Measurements from ENCODE around the gene SAMD13.

Gene SAMD13

GRCh38 chr1:84265867-84266266 is 35.6 kb upstream of the SAMD13 start:
- Histone ChIP-seq H3K36me3 (ENCODE audit: control insufficient read depth, insufficient read depth, low read length) (no peaks in the 10 kb centered on the region), H3K4me3 (ENCODE audit: extremely low read depth, insufficient read depth, low read length, poor library complexity, severe bottlenecking) (no peak overlapping the region), H3K4me1 (ENCODE audit: control insufficient read depth, insufficient read depth, low read length, poor library complexity, severe bottlenecking) (no peaks in the 10 kb centered on the region), H3K27ac (ENCODE audit: low read depth, low read length, severe bottlenecking) (no peak overlapping the region), H3K9me3 (ENCODE audit: control insufficient read depth, low read length) (no peaks in the 10 kb centered on the region)
- no CpG with 5 or more reads among the region's 3 CpGs for whole genome bisulfite sequencing, 2 experiments (ENCODE audit: insufficient coverage in 2 of 2)

GRCh38 chr1:84266748-84267147 is 34.8 kb upstream of the SAMD13 start:
- Histone ChIP-seq H3K36me3 (ENCODE audit: control insufficient read depth, insufficient read depth, low read length) (no peaks in the 10 kb centered on the region), H3K27ac (ENCODE audit: low read depth, low read length, severe bottlenecking) (no peak overlapping the region), H3K9me3 (ENCODE audit: control insufficient read depth, low read length) (no peaks in the 10 kb centered on the region), H3K4me3 (ENCODE audit: extremely low read depth, insufficient read depth, low read length, poor library complexity, severe bottlenecking) (no peak overlapping the region), H3K4me1 (ENCODE audit: control insufficient read depth, insufficient read depth, low read length, poor library complexity, severe bottlenecking) (no peaks in the 10 kb centered on the region)
- WGBS, 2 experiments (ENCODE audit: insufficient coverage in 2 of 2): 69 to 82% methylated on average over 1 of the region's 1 CpG

DNA sequence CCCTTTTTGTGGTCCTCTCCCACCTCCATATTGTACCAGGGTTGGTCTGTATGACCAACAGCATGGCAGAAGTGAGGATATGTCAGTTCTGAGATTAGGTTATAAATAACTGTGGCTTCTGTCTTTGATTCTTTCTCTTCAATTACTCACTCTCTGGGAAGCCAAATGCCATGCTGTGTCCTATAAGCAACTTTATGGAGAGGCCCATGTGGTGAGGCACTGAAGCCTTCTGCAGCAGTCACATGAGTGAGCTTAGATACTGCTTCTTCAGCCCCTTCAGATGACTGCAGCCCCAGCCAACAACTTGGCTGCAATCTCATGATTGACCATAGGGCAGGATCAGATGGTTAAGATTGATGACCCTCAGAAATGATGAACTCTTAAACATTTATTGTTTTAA is 34.0 kb upstream of the SAMD13 start:
- Histone ChIP-seq H3K27ac (ENCODE audit: low read depth, low read length, severe bottlenecking) (no peak overlapping the region), H3K4me1 (ENCODE audit: control insufficient read depth, insufficient read depth, low read length, poor library complexity, severe bottlenecking) (no peaks in the 10 kb centered on the region), H3K4me3 (ENCODE audit: extremely low read depth, insufficient read depth, low read length, poor library complexity, severe bottlenecking) (no peak overlapping the region), H3K36me3 (ENCODE audit: control insufficient read depth, insufficient read depth, low read length) (no peaks in the 10 kb centered on the region), H3K9me3 (ENCODE audit: control insufficient read depth, low read length) (no peaks in the 10 kb centered on the region)

GRCh38 chr1:84268346-84268745 is 33.2 kb upstream of the SAMD13 start:
- Histone ChIP-seq H3K27ac (ENCODE audit: low read depth, low read length, severe bottlenecking) (no peak overlapping the region), H3K4me3 (ENCODE audit: extremely low read depth, insufficient read depth, low read length, poor library complexity, severe bottlenecking) (no peak overlapping the region), H3K4me1 (ENCODE audit: control insufficient read depth, insufficient read depth, low read length, poor library complexity, severe bottlenecking) (no peaks in the 10 kb centered on the region), H3K9me3 (ENCODE audit: control insufficient read depth, low read length) (no peaks in the 10 kb centered on the region), H3K36me3 (ENCODE audit: control insufficient read depth, insufficient read depth, low read length) (no peaks in the 10 kb centered on the region)
- WGBS, 2 experiments (ENCODE audit: insufficient coverage in 2 of 2): no CpG with 5 or more reads among the region's 1 CpG

- Histone ChIP-seq H3K27ac (ENCODE audit: low read depth, low read length, severe bottlenecking) (no peak overlapping the region), H3K36me3 (ENCODE audit: control insufficient read depth, insufficient read depth, low read length) (no peaks in the 10 kb centered on the region), H3K9me3 (ENCODE audit: control insufficient read depth, low read length) (no peaks in the 10 kb centered on the region), H3K4me1 (ENCODE audit: control insufficient read depth, insufficient read depth, low read length, poor library complexity, severe bottlenecking) (no peaks in the 10 kb centered on the region), H3K4me3 (ENCODE audit: extremely low read depth, insufficient read depth, low read length, poor library complexity, severe bottlenecking) (no peak overlapping the region)
- 100% methylated on average over 2 of the region's 2 CpGs; no CpG with 5 or more reads in 1 of the 2 experiments for WGBS, 2 experiments (ENCODE audit: insufficient coverage in 2 of 2)
These were observed 32.2 kb upstream of the SAMD13 start for GRCh38 chr1:84269306-84269705.

DNA sequence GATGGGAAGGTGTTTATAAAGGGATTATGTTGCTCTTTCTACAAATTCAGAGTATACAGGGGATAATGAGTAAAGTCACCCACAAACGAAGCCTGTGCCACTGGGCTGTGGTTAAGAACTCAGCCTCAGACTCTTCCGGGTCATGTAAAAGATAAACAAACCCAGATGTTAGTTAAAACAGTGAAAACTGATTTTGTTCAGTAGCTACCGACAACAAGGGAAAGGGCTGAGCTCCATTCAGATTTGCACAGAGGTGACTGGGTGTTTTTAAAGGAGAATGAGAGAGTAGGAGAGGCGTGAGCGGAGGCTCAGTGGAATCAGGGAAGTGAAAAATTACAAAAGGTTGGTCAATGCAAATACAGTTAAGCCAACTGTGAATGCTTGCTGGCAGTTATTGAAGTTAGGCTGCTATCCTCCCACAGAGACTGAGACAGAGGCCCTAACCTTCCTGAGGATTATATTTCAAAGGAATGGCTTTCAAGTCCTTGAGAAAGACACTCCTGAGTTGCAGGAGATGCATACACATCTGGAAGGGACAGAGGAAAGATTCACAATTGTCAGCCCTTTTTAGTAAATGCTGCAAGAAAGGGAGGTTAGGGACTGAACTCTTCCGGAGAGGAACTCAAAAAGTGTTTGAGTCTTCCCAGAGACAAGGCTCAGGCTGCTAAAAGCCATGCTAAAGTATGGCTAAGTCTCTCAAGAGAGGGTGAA is 29.9 kb upstream of the SAMD13 start:
- peak overlapping the region; percentile 52 for H3K27ac ChIP-seq (ENCODE audit: low read depth, low read length, severe bottlenecking)
- H3K36me3 ChIP-seq (ENCODE audit: control insufficient read depth, insufficient read depth, low read length): no peaks in the 10 kb centered on the region
- no peak overlapping the region for H3K4me3 ChIP-seq (ENCODE audit: extremely low read depth, insufficient read depth, low read length, poor library complexity, severe bottlenecking)
- 57% methylated on average over 5 to 6 of the region's 6 CpGs for WGBS, 2 experiments (ENCODE audit: insufficient coverage in 2 of 2)
- no peaks in the 10 kb centered on the region for H3K4me1 ChIP-seq (ENCODE audit: control insufficient read depth, insufficient read depth, low read length, poor library complexity, severe bottlenecking)
- H3K9me3 ChIP-seq (ENCODE audit: control insufficient read depth, low read length): no peaks in the 10 kb centered on the region

- no peak overlapping the region for H3K27ac ChIP-seq (ENCODE audit: low read depth, low read length, severe bottlenecking)
- H3K9me3 ChIP-seq (ENCODE audit: control insufficient read depth, low read length): no peaks in the 10 kb centered on the region
- H3K4me1 ChIP-seq (ENCODE audit: control insufficient read depth, insufficient read depth, low read length, poor library complexity, severe bottlenecking): no peaks in the 10 kb centered on the region
- H3K36me3 ChIP-seq (ENCODE audit: control insufficient read depth, insufficient read depth, low read length): no peaks in the 10 kb centered on the region
- H3K4me3 ChIP-seq (ENCODE audit: extremely low read depth, insufficient read depth, low read length, poor library complexity, severe bottlenecking): no peak overlapping the region
- WGBS, 2 experiments (ENCODE audit: insufficient coverage in 2 of 2): 80% methylated on average over 1 of the region's 1 CpG; no CpG with 5 or more reads in 1 of the 2 experiments
These were observed 29.1 kb upstream of the SAMD13 start for GRCh38 chr1:84272401-84272800.

- no CpG with 5 or more reads among the region's 1 CpG for WGBS, 2 experiments (ENCODE audit: insufficient coverage in 2 of 2)
- no peaks in the 10 kb centered on the region for H3K4me1 ChIP-seq (ENCODE audit: control insufficient read depth, insufficient read depth, low read length, poor library complexity, severe bottlenecking)
These were observed 24.0 kb upstream of the SAMD13 start for GRCh38 chr1:84277343-84278059.

DNA sequence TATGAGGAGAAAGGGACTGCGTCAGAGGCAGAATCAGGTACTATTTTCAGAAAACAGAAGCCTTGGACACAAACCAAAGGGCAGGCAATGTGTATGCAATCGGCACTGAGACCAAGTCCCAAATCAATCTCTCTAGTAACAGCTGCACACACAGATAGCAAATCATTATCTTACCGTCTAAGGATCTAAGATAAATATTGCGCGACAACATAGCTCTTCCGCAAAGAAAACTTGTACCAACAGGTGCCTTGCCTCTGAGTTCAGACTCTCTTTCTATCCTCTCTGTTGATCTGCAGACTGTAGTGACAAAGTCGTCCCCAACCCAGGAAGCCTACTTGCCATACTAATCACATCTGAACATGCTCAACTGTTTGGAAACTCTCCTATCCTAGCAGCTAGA is 22.6 kb upstream of the SAMD13 start:
- WGBS, 2 experiments (ENCODE audit: insufficient coverage in 2 of 2): 93 to 96% methylated on average over 4 to 6 of the region's 7 CpGs
- Histone ChIP-seq H3K36me3 (ENCODE audit: control insufficient read depth, insufficient read depth, low read length) (no peaks in the 10 kb centered on the region), H3K4me3 (ENCODE audit: extremely low read depth, insufficient read depth, low read length, poor library complexity, severe bottlenecking) (no peak overlapping the region), H3K27ac (ENCODE audit: low read depth, low read length, severe bottlenecking) (no peak overlapping the region), H3K4me1 (ENCODE audit: control insufficient read depth, insufficient read depth, low read length, poor library complexity, severe bottlenecking) (no peaks in the 10 kb centered on the region), H3K9me3 (ENCODE audit: control insufficient read depth, low read length) (no peaks in the 10 kb centered on the region)

More at GRCh38 chr1:84277343-84278059, 24.0 kb upstream of the SAMD13 start:
- H3K9me3 ChIP-seq (ENCODE audit: control insufficient read depth, low read length): no peaks in the 10 kb centered on the region
- H3K4me3 ChIP-seq (ENCODE audit: extremely low read depth, insufficient read depth, low read length, poor library complexity, severe bottlenecking): no peak overlapping the region
- no peak overlapping the region for H3K27ac ChIP-seq (ENCODE audit: low read depth, low read length, severe bottlenecking)
- H3K36me3 ChIP-seq (ENCODE audit: control insufficient read depth, insufficient read depth, low read length): no peaks in the 10 kb centered on the region

GRCh38 chr1:84280912-84281311 is 20.6 kb upstream of the SAMD13 start:
- Histone ChIP-seq H3K36me3 (ENCODE audit: control insufficient read depth, insufficient read depth, low read length) (no peaks in the 10 kb centered on the region), H3K27ac (ENCODE audit: low read depth, low read length, severe bottlenecking) (no peak overlapping the region), H3K9me3 (ENCODE audit: control insufficient read depth, low read length) (no peaks in the 10 kb centered on the region)

GRCh38 chr1:84282780-84283333 is 18.7 kb upstream of the SAMD13 start:
- no CpG with 5 or more reads among the region's 1 CpG for WGBS, 2 experiments (ENCODE audit: insufficient coverage in 2 of 2)
- Histone ChIP-seq H3K36me3 (ENCODE audit: control insufficient read depth, insufficient read depth, low read length) (no peaks in the 10 kb centered on the region), H3K9me3 (ENCODE audit: control insufficient read depth, low read length) (peaks cover 5% of the 10 kb centered on the region), H3K27ac (ENCODE audit: low read depth, low read length, severe bottlenecking) (no peak overlapping the region), H3K4me3 (ENCODE audit: extremely low read depth, insufficient read depth, low read length, poor library complexity, severe bottlenecking) (no peak overlapping the region), H3K4me1 (ENCODE audit: control insufficient read depth, insufficient read depth, low read length, poor library complexity, severe bottlenecking) (no peaks in the 10 kb centered on the region)

More at GRCh38 chr1:84280912-84281311, 20.6 kb upstream of the SAMD13 start:
- no peaks in the 10 kb centered on the region for H3K4me1 ChIP-seq (ENCODE audit: control insufficient read depth, insufficient read depth, low read length, poor library complexity, severe bottlenecking)
- H3K4me3 ChIP-seq (ENCODE audit: extremely low read depth, insufficient read depth, low read length, poor library complexity, severe bottlenecking): no peak overlapping the region

All from mesodermal cell (in vitro differentiated cells).